GM21526 (cell line): ENCODE measurements around the gene UXS1.
"Not testable (repeated sequence)": the region's sequence is repeated elsewhere in the genome, so short reads cannot be mapped to it uniquely, and the experiment has no call there.

Experiments used
- ATAC-seq: cut with Tn5 transposase; IDR thresholded peaks from one replicate; pipeline ENCODE4 v1.9.1; 2021; ENCODE audit warnings: moderate library complexity; ENCODE audit not compliant: unreplicated experiment, low FRiP score

Gene UXS1

DNA sequence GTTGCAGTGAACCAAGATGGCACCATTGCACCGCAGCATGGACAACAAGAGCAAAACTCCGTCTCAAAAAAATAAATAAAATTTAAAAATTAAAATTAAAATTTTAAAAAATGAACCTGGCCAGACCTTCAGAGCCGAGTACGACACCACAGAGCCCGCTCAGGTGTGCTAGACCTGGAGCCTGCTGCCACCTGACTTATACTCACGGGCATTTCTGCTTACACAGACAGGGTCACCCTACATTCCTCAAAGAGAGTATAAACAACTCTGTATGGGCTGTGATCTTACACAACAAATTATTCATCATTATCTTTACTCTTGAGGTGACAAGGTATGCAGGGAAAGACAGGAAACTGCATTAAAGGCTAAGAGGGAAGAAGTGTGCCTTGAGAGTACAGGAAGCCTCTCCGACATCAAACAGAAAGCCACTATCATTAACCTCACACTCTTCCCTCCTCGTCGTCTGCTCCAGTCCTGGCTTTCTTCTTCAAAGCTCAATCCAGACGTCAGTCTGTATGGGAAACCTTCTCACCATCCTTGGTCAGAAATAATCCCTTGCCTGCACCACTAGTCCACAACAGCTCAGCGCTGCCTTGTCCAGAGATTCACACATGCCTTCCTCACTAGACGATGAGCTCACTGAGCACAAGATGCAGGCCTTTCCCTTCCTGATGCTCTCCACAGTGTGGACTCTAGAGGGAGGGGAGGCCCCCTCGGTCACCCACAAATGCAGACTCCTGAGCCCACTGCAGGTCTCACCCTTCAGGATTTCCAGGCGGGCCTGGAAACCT, 56.2 kb downstream of the UXS1 start:
- no peak for ATAC-seq

DNA sequence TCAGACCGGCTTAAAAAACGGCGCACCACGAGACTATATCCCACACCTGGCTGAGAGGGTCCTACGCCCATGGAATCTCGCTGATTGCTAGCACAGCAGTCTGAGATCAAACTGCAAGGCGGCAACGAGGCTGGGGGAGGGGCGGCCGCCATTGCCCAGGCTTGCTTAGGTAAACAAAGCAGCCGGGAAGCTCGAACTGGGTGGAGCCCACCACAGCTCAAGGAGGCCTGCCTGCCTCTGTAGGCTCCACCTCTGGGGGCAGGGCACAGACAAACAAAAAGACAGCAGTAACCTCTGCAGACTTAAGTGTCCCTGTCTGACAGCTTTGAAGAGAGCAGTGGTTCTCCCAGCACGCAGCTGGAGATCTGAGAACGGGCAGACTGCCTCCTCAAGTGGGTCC, 62.9 kb downstream of the UXS1 start:
- ATAC-seq, result not testable (repeated sequence)

DNA sequence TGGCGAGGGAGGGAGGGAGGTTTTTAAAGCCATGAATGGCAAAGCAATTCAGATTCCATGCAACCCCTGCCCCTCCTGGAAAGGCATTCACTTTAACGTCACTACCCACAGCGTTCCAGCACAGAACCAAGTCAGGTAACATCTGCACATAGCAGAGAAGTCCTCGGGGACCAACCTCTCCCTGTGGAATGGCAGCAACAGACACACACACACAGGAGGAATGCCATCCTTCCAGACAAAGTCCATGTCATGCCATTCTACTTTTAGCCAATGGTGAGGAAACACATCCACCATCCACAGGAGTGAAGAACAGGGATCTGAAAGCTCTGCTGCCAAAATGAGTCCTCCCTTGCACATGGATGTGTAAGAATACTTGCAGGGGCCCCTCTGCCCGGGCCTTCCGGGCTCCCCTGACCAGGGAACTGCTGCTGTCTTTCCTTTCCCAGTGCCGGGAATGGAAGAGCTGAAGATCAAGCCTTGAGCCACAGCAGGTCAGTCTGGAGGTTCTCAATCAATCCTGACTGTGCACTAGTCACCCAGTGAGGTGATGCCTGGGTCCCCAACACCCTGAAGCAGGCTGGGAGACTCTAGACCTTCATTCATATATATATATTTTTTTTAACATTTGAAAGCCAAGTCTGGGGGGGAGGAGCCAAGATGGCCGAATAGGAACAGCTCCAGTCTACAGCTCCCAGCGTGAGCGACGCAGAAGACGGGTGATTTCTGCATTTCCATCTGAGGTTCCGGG, 63.7 kb downstream of the UXS1 start:
- ATAC-seq, result no peak

DNA sequence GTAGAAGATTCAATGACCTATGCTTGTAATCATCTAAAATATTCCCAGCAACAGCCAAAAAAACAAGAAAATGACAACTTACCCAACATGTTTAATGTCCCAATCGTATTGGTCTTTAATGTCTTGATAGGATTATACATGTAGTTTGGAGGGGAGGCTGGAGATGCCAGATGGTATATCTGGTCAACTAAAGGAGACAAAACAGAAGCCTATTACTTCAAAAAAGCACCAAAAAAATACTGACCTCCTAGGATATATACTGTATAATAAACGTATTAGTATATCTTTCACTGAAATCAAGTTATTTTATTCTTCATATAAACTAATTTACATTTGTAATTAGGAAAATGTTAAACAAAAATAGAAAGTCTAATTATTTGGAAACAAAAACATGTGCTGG, 64.5 kb downstream of the UXS1 start:
- no peak for ATAC-seq

GRCh38 chr2:106129150-106129549, 65.0 kb downstream of the UXS1 start:
- ATAC-seq, result no peak

DNA sequence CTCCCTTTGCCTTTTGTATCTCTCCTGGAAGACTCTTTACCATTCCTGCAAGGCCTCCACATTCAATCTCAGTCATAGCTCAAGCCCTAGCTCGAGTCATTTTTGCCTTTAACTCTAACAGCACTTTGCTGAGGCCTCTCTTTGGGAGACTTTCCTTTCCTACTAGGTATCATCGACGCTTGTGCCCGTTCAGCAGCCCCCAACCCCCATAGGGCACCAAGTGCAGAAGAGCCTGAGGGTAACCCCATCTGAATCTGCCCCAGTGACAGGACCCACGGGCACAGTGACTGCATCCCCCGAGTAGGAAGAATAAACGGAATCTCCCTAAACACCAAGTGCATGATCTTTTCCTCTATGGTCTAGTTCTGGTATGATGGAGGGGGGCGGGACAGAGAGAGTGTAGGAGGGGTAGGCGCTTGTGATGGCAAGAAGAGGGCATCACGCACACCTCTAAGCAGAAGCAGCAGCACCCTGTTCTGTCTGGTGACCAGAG, 66.3 kb downstream of the UXS1 start:
- no peak for ATAC-seq

DNA sequence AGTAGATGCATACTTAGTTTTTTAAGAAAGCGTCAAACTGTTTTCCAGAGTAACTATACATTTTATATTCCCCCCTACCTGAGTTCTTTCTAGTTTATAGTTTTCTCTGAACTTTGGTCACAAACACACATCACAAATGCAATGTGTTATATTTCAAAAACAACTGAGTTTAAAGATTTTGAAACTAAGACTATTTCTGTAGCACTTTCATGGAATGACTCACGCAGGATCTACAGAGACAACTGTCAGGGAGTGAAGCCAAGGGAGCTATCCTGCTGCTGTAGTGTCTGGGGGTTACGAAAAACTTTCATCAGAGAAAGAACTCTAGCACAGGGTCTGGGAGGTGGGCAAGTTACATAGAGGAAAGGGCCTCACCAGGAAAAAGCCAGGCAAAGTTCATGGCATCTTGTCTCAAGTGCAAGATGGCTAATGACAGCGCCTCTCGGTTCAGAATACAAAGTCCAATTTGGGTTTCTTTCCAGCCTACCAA, 66.8 kb downstream of the UXS1 start:
- no peak for ATAC-seq

- no peak for ATAC-seq
Observed at GRCh38 chr2:106126705-106127281, 67.3 kb downstream of the UXS1 start.

GRCh38 chr2:106126295-106126694, 67.8 kb downstream of the UXS1 start:
- no peak for ATAC-seq

GRCh38 chr2:106124905-106125549, 69.1 kb downstream of the UXS1 start:
- ATAC-seq, result no peak

GRCh38 chr2:106124106-106124756, 69.9 kb downstream of the UXS1 start:
- ATAC-seq, result no peak

DNA sequence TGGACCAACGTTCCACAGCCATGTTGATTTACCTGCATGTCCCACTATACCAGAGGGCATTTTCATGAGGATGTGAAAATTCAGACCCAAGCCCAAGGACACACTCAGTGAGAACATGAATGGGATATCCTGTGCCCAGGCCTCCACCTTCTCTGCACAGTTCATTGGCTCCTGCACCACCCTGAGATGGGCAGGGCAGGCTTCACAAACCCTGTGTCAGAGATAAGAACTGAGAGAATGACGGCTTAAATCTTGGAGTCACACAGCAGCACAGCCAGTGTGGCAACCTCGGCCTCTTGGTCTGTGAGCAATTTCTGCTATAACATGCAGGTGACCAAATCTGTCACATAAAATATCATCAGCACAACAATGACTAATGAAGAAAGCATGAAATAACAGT, 71.9 kb downstream of the UXS1 start:
- ATAC-seq, result no peak

GRCh38 chr2:106120432-106120831, 73.7 kb downstream of the UXS1 start:
- ATAC-seq, result no peak

GRCh38 chr2:106119074-106119473, 75.0 kb downstream of the UXS1 start:
- ATAC-seq, result no peak

- ATAC-seq, result no peak
Observed at GRCh38 chr2:106117882-106118684, 76.0 kb downstream of the UXS1 start.

DNA sequence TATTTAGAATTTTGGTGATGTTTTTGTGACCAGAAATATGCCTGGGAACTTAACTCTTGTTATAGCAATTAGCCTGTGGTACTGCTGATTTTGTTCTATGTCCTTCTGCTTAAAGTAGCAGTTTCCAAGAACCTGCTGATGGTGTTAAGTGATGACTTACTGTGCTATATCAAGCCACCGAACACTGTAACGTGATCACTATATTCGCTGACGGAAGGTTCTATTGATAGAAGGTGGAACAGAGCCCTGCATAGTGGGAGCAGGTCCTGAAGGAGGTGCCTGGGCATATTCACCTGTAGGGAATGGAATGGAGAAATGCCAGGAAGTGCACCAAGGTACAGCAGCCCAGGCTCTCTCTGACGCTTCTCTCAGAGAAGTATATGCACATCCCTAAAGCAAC, 76.8 kb downstream of the UXS1 start:
- no peak for ATAC-seq

DNA sequence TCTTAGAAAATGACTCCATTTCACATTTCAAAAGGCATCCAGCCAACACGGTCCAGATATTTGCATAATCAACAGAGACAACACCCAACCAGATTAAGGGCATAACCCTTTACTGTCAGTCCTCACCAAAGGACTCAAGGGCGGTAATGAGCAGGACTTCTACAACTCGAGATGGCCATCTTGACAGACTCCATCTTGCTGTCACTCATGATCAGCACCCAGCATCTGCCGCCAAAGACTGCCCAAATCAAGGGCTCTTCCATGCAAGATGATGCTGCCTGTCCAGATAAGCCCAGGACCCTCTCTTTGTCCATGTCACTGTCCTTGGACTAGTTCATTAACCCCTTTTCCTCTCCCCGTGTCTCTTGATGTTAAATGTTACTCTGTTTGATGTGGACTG, 77.9 kb downstream of the UXS1 start:
- no peak for ATAC-seq

- no peak for ATAC-seq
Observed at GRCh38 chr2:106115665-106116064, 78.4 kb downstream of the UXS1 start.

- ATAC-seq, result no peak
Observed at GRCh38 chr2:106115250-106115649, 78.9 kb downstream of the UXS1 start.

DNA sequence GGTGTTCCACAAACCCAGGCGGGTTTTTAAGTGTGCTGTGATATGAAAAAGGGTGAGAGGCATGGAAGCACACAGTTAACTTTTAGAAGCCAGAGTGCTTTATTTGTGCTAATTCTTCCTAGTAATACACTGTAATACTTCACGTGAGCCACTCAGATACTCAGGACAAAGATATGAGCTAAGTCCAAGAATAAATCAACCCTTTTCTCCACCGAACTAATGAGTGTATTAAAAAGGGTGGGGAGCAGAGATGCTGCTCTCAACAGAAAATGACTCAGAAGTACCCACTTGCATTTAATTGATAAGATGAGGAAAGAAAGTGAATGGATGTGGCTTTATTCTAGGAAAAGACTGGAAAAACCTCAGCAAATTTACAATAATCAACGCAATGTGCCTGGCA, 79.9 kb downstream of the UXS1 start:
- no peak for ATAC-seq
